Measurements from ENCODE around the gene FECH. TPM values are rescaled to one million over a fixed set of nuclear protein-coding genes. Genes with fewer than 3 reads are reported as not detected.

FECH gene
- total and polyA plus RNA-seq, 2 of the 4 experiments (the other 2 are of a cell fraction) = 32.3 to 52.2 TPM

DNA sequence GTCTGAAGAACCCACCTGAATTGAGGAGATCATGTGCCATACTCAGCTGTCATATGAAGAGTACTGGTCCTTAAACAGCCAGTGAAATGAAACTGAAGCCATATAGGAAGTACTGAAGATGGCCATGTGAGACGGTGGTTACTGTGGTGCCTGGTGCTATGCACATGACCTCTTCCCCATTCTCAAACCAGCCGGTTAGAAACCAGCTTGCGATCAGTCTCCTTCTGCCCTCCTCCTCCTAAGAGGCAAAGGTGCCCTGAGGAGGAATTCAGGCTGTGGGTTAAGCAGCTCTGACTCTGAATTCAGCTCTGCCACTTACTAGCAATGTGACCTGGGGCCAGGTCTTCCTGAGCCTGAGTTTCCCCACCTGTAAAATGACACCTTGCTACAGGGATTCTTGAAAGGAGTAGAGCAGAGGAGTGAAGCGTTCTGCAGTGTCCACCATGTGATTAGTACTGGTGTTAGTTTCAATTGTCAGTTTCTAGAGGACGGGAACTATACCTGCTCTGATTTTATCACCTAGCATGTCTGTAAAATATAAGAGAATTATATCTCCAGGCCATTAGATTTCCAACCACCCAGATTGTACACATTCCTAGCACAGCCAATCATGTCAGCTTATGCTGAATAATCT, 5.1 kb downstream of the FECH start:
- Histone ChIP-seq H4K91ac (ENCODE audit: insufficient read depth, low read depth, low read length) (no peak overlapping the region), H2BK5ac (ENCODE audit: low read depth, low read length, poor library complexity, severe bottlenecking) (no peak overlapping the region), H3K36me3 (ENCODE audit: control insufficient read depth, insufficient read depth, low read length) (peaks cover 28% of the 10 kb centered on the region), H3K9me3 (ENCODE audit: control insufficient read depth, insufficient read depth, low read length) (no peaks in the 10 kb centered on the region), H2BK20ac (ENCODE audit: low read depth, low read length) (no peak overlapping the region), H4K5ac (ENCODE audit: low read depth, low read length) (no peak overlapping the region), H3K18ac (ENCODE audit: low read depth, low read length) (no peak overlapping the region), H4K20me1 (ENCODE audit: insufficient read depth, low read length) (no peaks in the 10 kb centered on the region), H3K4ac (ENCODE audit: low read depth, low read length) (no peak overlapping the region), H2BK120ac (ENCODE audit: low read depth, low read length) (no peak overlapping the region), H2BK15ac (ENCODE audit: low read depth, low read length) (no peak overlapping the region), H3K27me3 (ENCODE audit: control insufficient read depth, insufficient read depth, low read length) (no peaks in the 10 kb centered on the region), H3K4me2 (ENCODE audit: low read depth, low read length) (no peak overlapping the region), H2AK9ac (replicated peaks; ENCODE audit: low read depth, low read length, poor library complexity) (no peak overlapping the region), H3K9ac (ENCODE audit: low read depth, low read length) (no peak overlapping the region), H3K23ac (ENCODE audit: low read depth, low read length) (no peak overlapping the region), H3K4me1 (ENCODE audit: control insufficient read depth, insufficient read depth, low read length) (peaks cover 3% of the 10 kb centered on the region; the same call in 1 of the 2 replicates), H3K9me1 (ENCODE audit: insufficient read depth, low read length) (peaks cover 6% of the 10 kb centered on the region), H4K8ac (ENCODE audit: low read depth in 2 of 2, low read length in 2 of 2) (no peak overlapping the region), H2AFZ (replicated peaks; ENCODE audit: low read length, poor library complexity) (no peak overlapping the region), H3K14ac (replicated peaks; ENCODE audit: low read depth, low read length) (no peak overlapping the region), H3K56ac (ENCODE audit: extremely low read depth, insufficient read depth, low read length) (no peak overlapping the region), H3K79me1 (ENCODE audit: low read depth in 1 of 2, low read length in 2 of 2) (peaks cover 7 to 17% of the 10 kb centered on the region in 2 experiments), H2AK5ac (ENCODE audit: low read depth, low read length) (no peak overlapping the region), H3K4me3 (ENCODE audit: insufficient read depth, low read depth, low read length) (no peak overlapping the region), H3K27ac (ENCODE audit: insufficient read depth, low read length) (no peak overlapping the region)
- ChIA-PET POLR2A (ENCODE audit: unreplicated experiment) (no interaction called here), CTCF (no interaction called here)
- no TSS peak for BruUV-seq (replicated peaks)
- ATAC-seq (ENCODE audit: low read depth) = no peak
- WGBS, 2 experiments (ENCODE audit: extremely low coverage in 2 of 2, insufficient read length in 1 of 2) = no CpG with 5 or more reads among the region's 5 CpGs
- dilution Hi-C loops (cut with HindIII; ENCODE audit: low sequenced_read_pairs, unreplicated experiment) (no loop called here), intact Hi-C loops (cut with micrococcal nuclease) (no loop called here), in situ Hi-C loops (cut with MboI; ENCODE audit: low sequenced_read_pairs) (no loop called here)
- no peak for DNase-seq
- TF ChIP-seq CEBPB (IDR thresholded peaks at IDR 0.05; ENCODE audit: low read depth, low read length) (no peak), MXI1 (IDR thresholded peaks at IDR 0.05; ENCODE audit: borderline replicate concordance, low read depth, low read length) (no peak), BHLHE40 (IDR thresholded peaks at IDR 0.05; ENCODE audit: low read depth, low read length) (no peak), FOS (IDR thresholded peaks at IDR 0.05; ENCODE audit: low read depth, low read length) (no peak), MAZ (IDR thresholded peaks at IDR 0.05; ENCODE audit: borderline replicate concordance, low read depth, low read length) (no peak), RFX5 (IDR thresholded peaks at IDR 0.05; ENCODE audit: low read depth, low read length) (no peak), RAD21 (IDR thresholded peaks at IDR 0.05; ENCODE audit: low read length) (no peak), NFE2L2 (IDR thresholded peaks at IDR 0.05; ENCODE audit: low read depth, low read length) (no peak), CHD1 (IDR thresholded peaks at IDR 0.05; ENCODE audit: low read depth, low read length) (no peak), POLR2A (IDR thresholded peaks at IDR 0.05; ENCODE audit: low read depth, low read length) (no peak), RCOR1 (IDR thresholded peaks at IDR 0.05; ENCODE audit: insufficient replicate concordance, low read length) (no peak)
- TF ChIP-seq, protein P1, sequence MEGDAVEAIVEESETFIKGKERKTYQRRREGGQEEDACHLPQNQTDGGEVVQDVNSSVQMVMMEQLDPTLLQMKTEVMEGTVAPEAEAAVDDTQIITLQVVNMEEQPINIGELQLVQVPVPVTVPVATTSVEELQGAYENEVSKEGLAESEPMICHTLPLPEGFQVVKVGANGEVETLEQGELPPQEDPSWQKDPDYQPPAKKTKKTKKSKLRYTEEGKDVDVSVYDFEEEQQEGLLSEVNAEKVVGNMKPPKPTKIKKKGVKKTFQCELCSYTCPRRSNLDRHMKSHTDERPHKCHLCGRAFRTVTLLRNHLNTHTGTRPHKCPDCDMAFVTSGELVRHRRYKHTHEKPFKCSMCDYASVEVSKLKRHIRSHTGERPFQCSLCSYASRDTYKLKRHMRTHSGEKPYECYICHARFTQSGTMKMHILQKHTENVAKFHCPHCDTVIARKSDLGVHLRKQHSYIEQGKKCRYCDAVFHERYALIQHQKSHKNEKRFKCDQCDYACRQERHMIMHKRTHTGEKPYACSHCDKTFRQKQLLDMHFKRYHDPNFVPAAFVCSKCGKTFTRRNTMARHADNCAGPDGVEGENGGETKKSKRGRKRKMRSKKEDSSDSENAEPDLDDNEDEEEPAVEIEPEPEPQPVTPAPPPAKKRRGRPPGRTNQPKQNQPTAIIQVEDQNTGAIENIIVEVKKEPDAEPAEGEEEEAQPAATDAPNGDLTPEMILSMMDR (conservative IDR thresholded peaks at IDR 0.05; ENCODE audit: low read depth, low read length) = no peak
- TF ChIP-seq, protein P2, sequence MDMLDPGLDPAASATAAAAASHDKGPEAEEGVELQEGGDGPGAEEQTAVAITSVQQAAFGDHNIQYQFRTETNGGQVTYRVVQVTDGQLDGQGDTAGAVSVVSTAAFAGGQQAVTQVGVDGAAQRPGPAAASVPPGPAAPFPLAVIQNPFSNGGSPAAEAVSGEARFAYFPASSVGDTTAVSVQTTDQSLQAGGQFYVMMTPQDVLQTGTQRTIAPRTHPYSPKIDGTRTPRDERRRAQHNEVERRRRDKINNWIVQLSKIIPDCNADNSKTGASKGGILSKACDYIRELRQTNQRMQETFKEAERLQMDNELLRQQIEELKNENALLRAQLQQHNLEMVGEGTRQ (IDR thresholded peaks at IDR 0.05; ENCODE audit: low read depth, low read length) = no peak
- TF ChIP-seq, protein P3, sequence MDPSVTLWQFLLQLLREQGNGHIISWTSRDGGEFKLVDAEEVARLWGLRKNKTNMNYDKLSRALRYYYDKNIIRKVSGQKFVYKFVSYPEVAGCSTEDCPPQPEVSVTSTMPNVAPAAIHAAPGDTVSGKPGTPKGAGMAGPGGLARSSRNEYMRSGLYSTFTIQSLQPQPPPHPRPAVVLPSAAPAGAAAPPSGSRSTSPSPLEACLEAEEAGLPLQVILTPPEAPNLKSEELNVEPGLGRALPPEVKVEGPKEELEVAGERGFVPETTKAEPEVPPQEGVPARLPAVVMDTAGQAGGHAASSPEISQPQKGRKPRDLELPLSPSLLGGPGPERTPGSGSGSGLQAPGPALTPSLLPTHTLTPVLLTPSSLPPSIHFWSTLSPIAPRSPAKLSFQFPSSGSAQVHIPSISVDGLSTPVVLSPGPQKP (IDR thresholded peaks at IDR 0.05; ENCODE audit: borderline replicate concordance, low read depth, low read length) = no peak
